CD4-positive, CD25-positive, alpha-beta regulatory T cell (primary cell): ENCODE measurements around the gene PHLDB1. TPM values are rescaled to one million over a fixed set of nuclear protein-coding genes. Genes with fewer than 3 reads are reported as not detected.
"Not testable (repeated sequence)": the region's sequence is repeated elsewhere in the genome, so short reads cannot be mapped to it uniquely, and the experiment has no call there.

Source experiments
- ATAC-seq, 2 donors: fragments of 150-1000 bp; cut with Tn5 transposase; one replicate each; pipeline ENCODE4 v1.10.0; 2021; ENCODE audit warnings: low read depth in 2 of 2, moderate number of reproducible peaks in 2 of 2, moderate library complexity in 1 of 2
- DNase-seq, 3 donors: peaks; one replicate each; pipeline versions ENCODE4 v3.0.0 to v3.0.0-alpha.2; 2012 to 2022; ENCODE audit warnings: mixed read lengths in 1 of 3
- H3K27ac ChIP-seq: one replicate; pipeline ENCODE4 v1.7.0; 2013; ENCODE audit warnings: mild to moderate bottlenecking, low read length; ENCODE audit not compliant: insufficient read depth, poor library complexity, severe bottlenecking
- H3K27me3 ChIP-seq: one replicate; pipeline ENCODE4 v1.7.0; 2013; ENCODE audit warnings: low read length; ENCODE audit not compliant: control insufficient read depth, insufficient read depth
- H3K36me3 ChIP-seq: one replicate; pipeline ENCODE4 v1.7.0; 2013; ENCODE audit warnings: mild to moderate bottlenecking, low read length, moderate library complexity; ENCODE audit not compliant: control insufficient read depth, insufficient read depth
- H3K4me1 ChIP-seq: 2 replicates; pipeline ENCODE4 v1.7.0; 2013; ENCODE audit warnings: mild to moderate bottlenecking, low read length; ENCODE audit not compliant: insufficient read depth, control insufficient read depth, poor library complexity, severe bottlenecking
- H3K4me3 ChIP-seq: one replicate; pipeline ENCODE4 v1.7.0; 2013; ENCODE audit warnings: low read depth, mild to moderate bottlenecking, low read length, moderate library complexity
- H3K9me3 ChIP-seq, 2 experiments: 1 replicate in 1 of 2; 2 replicates in 1 of 2; pipeline ENCODE4 v1.7.0; 2013; ENCODE audit warnings: low read length in 2 of 2, mild to moderate bottlenecking in 1 of 2, moderate library complexity in 1 of 2; ENCODE audit not compliant: control insufficient read depth in 2 of 2
- H3K27ac Mint-ChIP-seq, 3 donors: one replicate each; pipeline ENCODE4 v1.8.0; 2020 to 2022; ENCODE audit warnings: mild to moderate bottlenecking in 3 of 3, mixed read lengths in 3 of 3, moderate library complexity in 2 of 3
- H3K27me3 Mint-ChIP-seq: one replicate; pipeline ENCODE4 v1.8.0; 2022; ENCODE audit warnings: mild to moderate bottlenecking, mixed read lengths
- H3K36me3 Mint-ChIP-seq: one replicate; pipeline ENCODE4 v1.8.0; 2020; ENCODE audit warnings: mixed read lengths
- H3K4me1 Mint-ChIP-seq, 4 donors: one replicate each; pipeline ENCODE4 v1.8.0; 2020 to 2022; ENCODE audit warnings: mixed read lengths in 4 of 4, mild to moderate bottlenecking in 1 of 4
- H3K4me3 Mint-ChIP-seq, 4 donors: one replicate each; pipeline ENCODE4 v1.8.0; 2020 to 2022; ENCODE audit warnings: mild to moderate bottlenecking in 4 of 4, mixed read lengths in 4 of 4, moderate library complexity in 3 of 4
- H3K9me3 Mint-ChIP-seq, 7 donors: one replicate each; pipeline ENCODE4 v1.8.0; 2020 to 2022; ENCODE audit warnings: mixed read lengths in 7 of 7, mild to moderate bottlenecking in 3 of 7, moderate library complexity in 2 of 7
- polyA plus RNA-seq, 4 donors: library from polyadenylated mRNA; unstranded; fragments of 300-500 nt; fragmentation: Illumina TruSeq; gene quantifications; one replicate each; pipeline ENCODE4 v1.2.3, GENCODE V29; 2021
- total RNA-seq: library from RNA; stranded (reverse); gene quantifications from one replicate; pipeline ENCODE4 v1.2.3, GENCODE V29; 2022

Gene PHLDB1
- total and polyA plus RNA-seq, 5 donors from 2014 or later: 0.16 to 1.2 (median 0.55) TPM; not detected in 1

- Mint-ChIP-seq H3K27me3 (peaks cover 5% of the 10 kb centered on the region), H3K4me1 (peaks cover 32 to 62% (median 45%) of the 10 kb centered on the region in 4 donors), H3K36me3 (no peaks in the 10 kb centered on the region), H3K4me3 (peak overlapping the region; percentile 94 to 97 (median 96)), H3K9me3 (no peaks in the 10 kb centered on the region), H3K27ac (peak overlapping the region; percentile 94 to 98 (median 94))
- Histone ChIP-seq H3K27me3 (no peaks in the 10 kb centered on the region), H3K27ac (peak overlapping the region; percentile 96), H3K4me3 (peak overlapping the region; percentile 89), H3K9me3 (no peaks in the 10 kb centered on the region), H3K4me1 (peaks cover 42% of the 10 kb centered on the region), H3K36me3 (peaks cover 9% of the 10 kb centered on the region)
- DNase-seq: peak in 2 of 3 donors; percentile 16 to 55
- peak in 1 of 2 donors; percentile 31 for ATAC-seq
Observed at GRCh38 chr11:118572981-118573550, 34.3 kb upstream of the PHLDB1 start.

DNA sequence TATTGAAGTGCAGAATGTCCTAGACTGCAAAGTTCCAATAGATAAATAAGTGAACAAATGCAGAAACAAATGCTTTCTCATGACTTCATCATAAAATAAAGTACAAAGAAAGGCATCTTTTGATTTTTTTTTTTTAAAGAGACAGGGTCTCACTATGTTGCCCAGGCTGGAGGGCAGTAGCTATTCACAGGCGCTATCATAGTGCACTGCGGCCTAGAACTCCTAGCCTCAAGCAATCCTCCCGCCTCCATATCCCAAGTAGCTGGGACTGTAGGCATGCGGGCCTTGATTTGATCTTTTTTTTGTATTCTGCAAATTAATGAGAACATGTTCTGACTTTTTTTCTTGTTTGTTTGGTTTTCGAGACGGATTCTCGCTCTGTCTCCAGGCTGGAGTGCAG lies 32.8 kb upstream of the PHLDB1 start:
- DNase-seq: no peak
- Mint-ChIP-seq H3K27me3 (peaks cover 5% of the 10 kb centered on the region), H3K36me3 (no peaks in the 10 kb centered on the region), H3K27ac (peak overlapping the region in 1 of 3 donors; percentile 32), H3K9me3 (no peaks in the 10 kb centered on the region), H3K4me1 (peaks cover 42 to 69% (median 51%) of the 10 kb centered on the region in 4 donors), H3K4me3 (peak overlapping the region; percentile 59 to 97 (median 75))
- Histone ChIP-seq H3K27ac (peak overlapping the region; percentile 5), H3K9me3 (no peaks in the 10 kb centered on the region), H3K27me3 (no peaks in the 10 kb centered on the region), H3K36me3 (peaks cover 9% of the 10 kb centered on the region), H3K4me3 (peak overlapping the region; percentile 89), H3K4me1 (peaks cover 48% of the 10 kb centered on the region)
- ATAC-seq: no peak

- peaks cover 39% of the 10 kb centered on the region for H3K4me1 ChIP-seq
- ATAC-seq, H3K27me3 Mint-ChIP-seq, H3K27ac Mint-ChIP-seq, H3K9me3 ChIP-seq, H3K4me3 ChIP-seq, DNase-seq, H3K36me3 Mint-ChIP-seq, H3K27me3 ChIP-seq, H3K9me3 Mint-ChIP-seq: not testable (repeated sequence)
- Mint-ChIP-seq H3K4me3 (peak overlapping the region in 3 of 4 donors; percentile 5 to 43 (median 13)), H3K4me1 (peaks cover 34 to 62% (median 42%) of the 10 kb centered on the region in 4 donors)
- H3K36me3 ChIP-seq: peaks cover 22% of the 10 kb centered on the region
- peak overlapping the region; percentile 23 for H3K27ac ChIP-seq
Observed at GRCh38 chr11:118577995-118578394, 29.4 kb upstream of the PHLDB1 start.

- H3K4me3 Mint-ChIP-seq: no peak overlapping the region
- H3K27ac Mint-ChIP-seq: no peak overlapping the region
- Histone ChIP-seq H3K27ac (no peak overlapping the region), H3K4me1 (peaks cover 8% of the 10 kb centered on the region), H3K9me3 (no peaks in the 10 kb centered on the region), H3K36me3 (peaks cover 49% of the 10 kb centered on the region), H3K4me3 (no peak overlapping the region), H3K27me3 (no peaks in the 10 kb centered on the region)
- DNase-seq: no peak
- no peak for ATAC-seq
- H3K4me1 Mint-ChIP-seq: peaks cover 20 to 37% (median 23%) of the 10 kb centered on the region in 4 donors
- H3K36me3 Mint-ChIP-seq: peaks cover 23% of the 10 kb centered on the region
- no peaks in the 10 kb centered on the region for H3K27me3 Mint-ChIP-seq
- no peaks in the 10 kb centered on the region for H3K9me3 Mint-ChIP-seq
Observed at GRCh38 chr11:118581057-118581456, 26.4 kb upstream of the PHLDB1 start.

GRCh38 chr11:118587952-118588351 lies 19.5 kb upstream of the PHLDB1 start:
- Histone ChIP-seq H3K27ac (no peak overlapping the region), H3K27me3 (no peaks in the 10 kb centered on the region), H3K9me3 (no peaks in the 10 kb centered on the region), H3K4me3 (no peak overlapping the region), H3K36me3 (peaks cover 93% of the 10 kb centered on the region), H3K4me1 (no peaks in the 10 kb centered on the region)
- Mint-ChIP-seq H3K4me3 (no peak overlapping the region), H3K27me3 (no peaks in the 10 kb centered on the region), H3K36me3 (peaks cover 44% of the 10 kb centered on the region), H3K9me3 (no peaks in the 10 kb centered on the region), H3K4me1 (peaks cover 3 to 9% (median 6%) of the 10 kb centered on the region in 4 donors), H3K27ac (peak overlapping the region in 1 of 3 donors; percentile 44)
- DNase-seq (no peak), ATAC-seq (no peak)

GRCh38 chr11:118592616-118593367 lies 14.6 kb upstream of the PHLDB1 start:
- H3K4me1 Mint-ChIP-seq: peaks cover 12 to 16% (median 13%) of the 10 kb centered on the region in 4 donors
- Histone ChIP-seq H3K9me3 (no peaks in the 10 kb centered on the region), H3K27me3 (no peaks in the 10 kb centered on the region), H3K27ac (no peak overlapping the region), H3K4me1 (no peaks in the 10 kb centered on the region), H3K36me3 (peaks cover 83% of the 10 kb centered on the region), H3K4me3 (no peak overlapping the region)
- no peak overlapping the region for H3K4me3 Mint-ChIP-seq
- no peak for ATAC-seq
- no peak for DNase-seq
- no peaks in the 10 kb centered on the region for H3K27me3 Mint-ChIP-seq
- peak overlapping the region in 1 of 3 donors; percentile 9 for H3K27ac Mint-ChIP-seq
- no peaks in the 10 kb centered on the region for H3K9me3 Mint-ChIP-seq
- peaks cover 41% of the 10 kb centered on the region for H3K36me3 Mint-ChIP-seq

- Mint-ChIP-seq H3K4me3 (peak overlapping the region in 1 of 4 donors; percentile 38), H3K36me3 (peaks cover 39% of the 10 kb centered on the region), H3K27ac (peak overlapping the region in 2 of 3 donors; percentile 62 to 84), H3K4me1 (peaks cover 12 to 16% (median 13%) of the 10 kb centered on the region in 4 donors)
- not testable (repeated sequence) for H3K27me3 Mint-ChIP-seq, H3K9me3 ChIP-seq, H3K4me1 ChIP-seq, H3K4me3 ChIP-seq, H3K27me3 ChIP-seq, H3K9me3 Mint-ChIP-seq, H3K27ac ChIP-seq
- DNase-seq (peak in 2 of 3 donors; percentile 77 to 84), ATAC-seq (peak; percentile 24 to 59)
- H3K36me3 ChIP-seq: peaks cover 76% of the 10 kb centered on the region
Observed at GRCh38 chr11:118594984-118595383, 12.4 kb upstream of the PHLDB1 start.
